Suprapubic skin (tissue), 4 donors: Measurements from ENCODE around the gene WBP1L.

Source experiments
- CTCF ChIP-seq, 2 donors: fragments of 200-600 bp in 1 of 2; fragments of 450-650 bp in 1 of 2; sonication (generic) in 1 of 2; IDR thresholded peaks; one replicate each; pipeline ENCODE4 v1.5.1; 2016 to 2019; ENCODE audit warnings: antibody characterized with exemption in 2 of 2, mild to moderate bottlenecking in 1 of 2, moderate library complexity in 1 of 2
- EP300 ChIP-seq: sonication (generic); formaldehyde crosslinking; IDR thresholded peaks from one replicate; pipeline ENCODE4 v1.6.1; 2017; ENCODE audit warnings: antibody characterized with exemption
- POLR2A ChIP-seq, 2 donors: fragments of 450-650 bp; IDR thresholded peaks; one replicate each; pipeline ENCODE4 v1.6.1; 2017; ENCODE audit warnings: antibody characterized with exemption in 2 of 2, mild to moderate bottlenecking in 2 of 2, moderate library complexity in 2 of 2
- POLR2AphosphoS5 ChIP-seq, 3 donors: sonication (generic); formaldehyde crosslinking; IDR thresholded peaks; one replicate each; pipeline ENCODE4 v1.6.1; 2017; ENCODE audit warnings: antibody characterized with exemption in 3 of 3

GRCh38 chr10:102813017-102813541, 69.3 kb downstream of the WBP1L start:
- no peak for TF ChIP-seq CTCF (IDR thresholded peaks at IDR 0.05)
- TF ChIP-seq POLR2AphosphoS5 (IDR thresholded peaks at IDR 0.05), result no peak
- no peak for TF ChIP-seq POLR2A (IDR thresholded peaks at IDR 0.05)
- no peak for TF ChIP-seq EP300
